M059J (cell line): ENCODE results near the gene PRKD1. TPM values are rescaled to one million over a fixed set of nuclear protein-coding genes. Genes with fewer than 3 reads are reported as not detected.

Experiments used
- DNase-seq: peaks from one replicate; pipeline ENCODE4 v3.0.0-alpha.2; 2012; ENCODE audit warnings: low read depth
- total RNA-seq: library from RNA; depleted of rRNA; stranded (reverse); fragments of >200 nt; shearing (Covaris generic); gene quantifications from 2 replicates; pipeline ENCODE4 v1.2.3, GENCODE V29; 2014

PRKD1 gene
- total RNA-seq, 1 experiment from 2014 or later = 5.8 TPM

DNA sequence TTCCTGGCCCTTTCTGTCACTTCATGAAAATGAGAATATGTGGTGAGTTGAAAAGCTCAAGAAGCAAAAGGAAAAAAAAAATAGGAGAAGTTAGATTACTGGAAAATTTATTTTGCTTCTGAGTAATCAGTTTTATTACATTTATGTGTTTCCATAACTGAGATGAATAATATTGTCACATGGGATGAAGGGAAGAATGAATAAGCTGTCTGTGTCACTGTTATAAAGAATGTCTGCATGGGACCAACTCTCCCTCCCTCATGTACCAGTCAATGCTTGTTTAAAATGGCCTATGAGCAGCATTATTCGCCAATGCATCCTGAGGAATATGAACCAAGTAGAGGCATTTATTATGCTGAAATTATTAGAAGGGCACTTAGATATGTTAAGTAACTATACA, 246.3 kb downstream of the PRKD1 start:
- DNase-seq = peak; percentile 1

GRCh38 chr14:29674566-29675285, 252.9 kb downstream of the PRKD1 start:
- DNase-seq = no peak

DNA sequence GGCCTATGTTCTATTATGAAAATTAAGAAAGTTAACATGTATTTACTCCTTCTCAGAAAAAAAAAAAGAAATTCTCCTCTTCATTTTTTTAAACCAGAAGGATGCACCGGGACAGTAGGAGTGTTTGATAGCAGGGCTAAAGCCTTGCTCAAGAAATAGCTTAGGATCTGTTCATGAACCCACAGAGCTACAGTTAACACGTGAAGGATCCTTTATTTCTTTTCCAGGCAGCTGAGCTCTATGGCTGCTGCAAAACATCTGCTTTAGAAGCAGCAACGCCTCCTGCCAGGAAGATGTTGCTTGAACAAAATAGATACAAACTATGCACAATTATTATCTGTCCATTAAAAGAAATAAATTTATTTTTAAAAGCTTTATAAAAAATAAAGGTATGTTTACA, 254.8 kb downstream of the PRKD1 start:
- DNase-seq = no peak

- peak; percentile 27 for DNase-seq
Measured at GRCh38 chr14:29671034-29671433, 256.6 kb downstream of the PRKD1 start.

DNA sequence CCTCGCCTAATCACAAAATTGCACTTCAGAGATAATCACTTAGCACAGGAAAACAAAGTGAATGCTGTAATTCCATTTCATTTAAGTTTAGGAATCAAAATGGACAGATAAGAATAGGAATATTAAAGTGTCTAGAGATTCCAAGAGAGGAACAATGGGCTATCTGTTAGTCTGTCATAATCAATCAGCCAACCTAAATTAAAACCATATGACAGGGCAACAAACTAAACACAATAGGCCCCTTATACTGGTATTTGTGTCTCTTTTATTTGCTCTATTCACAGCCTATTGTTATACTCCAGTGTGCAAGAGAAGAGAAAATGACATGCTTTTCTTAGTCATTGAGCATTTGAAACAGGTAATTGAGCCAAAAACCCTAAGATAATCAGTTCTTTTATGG, 259.4 kb downstream of the PRKD1 start:
- no peak for DNase-seq

- DNase-seq = no peak
Measured at GRCh38 chr14:29664515-29664914, 263.1 kb downstream of the PRKD1 start.

GRCh38 chr14:29663281-29663801, 264.3 kb downstream of the PRKD1 start:
- DNase-seq = no peak

- peak; percentile 9 for DNase-seq
Measured at GRCh38 chr14:29654901-29655550, 272.6 kb downstream of the PRKD1 start.

GRCh38 chr14:29653303-29653702, 274.3 kb downstream of the PRKD1 start:
- DNase-seq = no peak

- no peak for DNase-seq
Measured at GRCh38 chr14:29652571-29652970, 275.1 kb downstream of the PRKD1 start.

DNA sequence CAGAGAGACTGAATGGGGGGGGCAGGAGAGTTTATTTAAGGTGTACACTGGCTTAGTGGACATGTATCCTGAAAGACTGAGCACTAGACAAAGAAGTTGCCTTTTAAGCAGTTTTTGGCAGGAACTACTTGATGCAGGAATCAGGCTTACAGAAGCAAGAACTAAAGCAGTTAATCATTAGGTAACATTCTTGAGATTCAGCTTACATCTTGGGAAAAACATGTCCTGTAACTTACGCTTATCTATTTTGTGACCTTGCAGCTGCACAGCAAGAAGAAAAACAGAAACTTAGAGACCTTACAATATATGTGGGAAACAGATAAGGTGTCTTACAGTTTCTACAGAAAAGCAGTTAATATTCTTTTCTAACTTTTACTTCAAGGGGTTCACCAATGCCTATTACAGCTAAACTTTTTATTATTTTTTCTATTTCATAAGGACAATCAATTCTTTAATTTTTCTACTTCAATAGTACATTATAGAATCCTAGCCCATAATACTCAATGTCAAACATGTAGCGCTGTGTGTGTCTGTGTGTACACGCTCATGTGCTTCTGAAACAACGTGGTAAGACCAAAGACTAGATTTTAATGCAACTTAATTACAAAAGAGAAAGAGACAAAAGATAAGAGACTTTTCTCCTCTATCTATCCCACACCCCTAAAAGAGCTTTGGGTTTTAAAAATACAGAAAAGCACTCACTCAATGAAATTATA, 276.9 kb downstream of the PRKD1 start:
- DNase-seq = no peak

DNA sequence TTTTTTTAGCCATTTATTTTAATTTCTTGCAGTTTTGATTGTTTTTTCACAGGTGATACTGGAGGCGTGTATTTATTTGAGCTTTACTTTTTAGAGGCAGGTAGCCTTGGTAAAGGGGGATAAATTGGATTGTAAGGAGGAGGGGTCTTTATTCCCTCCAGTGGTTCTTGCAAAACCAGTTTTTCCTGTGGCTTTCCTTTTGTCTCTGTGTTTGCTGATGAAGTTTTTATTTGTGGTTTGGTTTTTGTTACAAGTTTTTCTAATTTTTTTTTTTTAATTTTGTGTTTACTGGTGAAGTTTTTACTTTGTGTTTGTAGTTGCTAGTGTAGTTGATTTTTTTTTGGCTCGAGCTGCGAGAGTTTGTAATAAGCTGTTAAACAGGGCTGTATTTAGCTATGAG, 278.5 kb downstream of the PRKD1 start:
- DNase-seq = no peak

- peak; percentile 11 for DNase-seq
Measured at GRCh38 chr14:29648045-29648444, 279.6 kb downstream of the PRKD1 start.

GRCh38 chr14:29645117-29645516, 282.5 kb downstream of the PRKD1 start:
- DNase-seq = no peak

- peak; percentile 38 for DNase-seq
Measured at GRCh38 chr14:29643433-29644211, 284.0 kb downstream of the PRKD1 start.

DNA sequence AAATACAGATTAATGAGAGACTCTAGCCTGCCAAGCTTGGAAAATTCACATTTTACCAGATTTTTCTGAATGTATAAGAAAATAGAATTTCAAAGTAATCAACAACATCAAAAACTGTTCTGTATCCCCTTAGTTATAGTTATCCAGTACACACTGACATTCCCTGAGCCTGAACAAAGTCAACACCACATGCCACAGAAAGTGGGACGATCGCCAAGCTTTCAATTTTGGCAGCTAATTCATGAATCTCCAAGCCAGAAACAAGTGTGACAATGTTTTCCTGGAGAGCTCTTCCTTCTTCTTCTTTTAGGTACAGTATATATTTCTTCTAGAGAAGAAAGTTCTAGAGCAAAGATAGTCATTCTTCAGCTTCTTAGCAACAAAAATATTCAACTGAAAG, 290.2 kb downstream of the PRKD1 start:
- DNase-seq = peak; percentile 82

- no peak for DNase-seq
Measured at GRCh38 chr14:29636870-29637269, 290.8 kb downstream of the PRKD1 start.

DNA sequence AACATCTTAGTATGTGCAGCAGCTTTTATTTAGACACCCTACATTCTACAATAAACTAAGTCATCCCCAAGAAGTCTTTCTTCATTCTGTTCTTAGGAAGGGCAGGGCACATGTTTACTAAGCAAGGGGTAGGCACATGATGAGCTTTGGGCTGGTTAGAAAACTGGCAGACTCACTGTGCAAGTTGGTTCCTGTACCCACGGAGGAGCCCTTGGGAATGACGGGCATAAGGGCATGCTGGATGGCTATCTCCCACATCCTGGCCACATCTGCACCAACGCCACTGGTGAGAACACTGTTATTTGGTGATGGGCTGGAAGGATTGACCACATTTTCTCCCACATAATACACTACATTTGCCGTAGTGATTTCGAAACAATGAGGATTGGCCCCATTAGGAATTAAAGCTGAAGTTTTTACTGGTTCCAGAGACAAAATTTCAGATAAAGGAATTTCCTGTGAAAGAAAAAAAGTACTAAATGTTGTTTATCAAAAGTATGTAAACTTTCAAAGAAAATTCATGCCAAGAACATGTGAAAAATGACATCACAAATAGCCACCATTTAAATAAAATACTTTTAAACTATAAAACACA, 297.0 kb downstream of the PRKD1 start:
- no peak for DNase-seq

DNA sequence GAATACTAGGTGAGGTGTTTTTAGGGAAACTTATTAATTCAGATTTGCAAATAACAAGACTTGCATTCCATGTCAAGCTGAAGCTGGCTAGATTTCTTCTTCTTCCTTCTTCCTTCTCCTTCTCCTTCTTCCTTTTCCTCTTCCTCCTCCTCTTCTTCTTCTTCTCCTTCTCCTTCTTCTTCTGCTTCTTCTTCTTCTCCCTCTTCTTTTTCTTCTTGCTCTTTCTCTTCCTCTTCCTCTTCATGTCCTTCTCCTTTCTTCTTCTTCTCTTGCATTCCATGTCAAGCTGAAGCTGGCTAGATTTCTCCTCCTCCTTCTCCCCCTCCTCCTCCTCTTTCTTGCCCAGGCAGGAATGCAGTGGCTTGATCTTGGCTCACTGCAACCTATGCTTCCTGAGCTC, 297.8 kb downstream of the PRKD1 start:
- no peak for DNase-seq

DNA sequence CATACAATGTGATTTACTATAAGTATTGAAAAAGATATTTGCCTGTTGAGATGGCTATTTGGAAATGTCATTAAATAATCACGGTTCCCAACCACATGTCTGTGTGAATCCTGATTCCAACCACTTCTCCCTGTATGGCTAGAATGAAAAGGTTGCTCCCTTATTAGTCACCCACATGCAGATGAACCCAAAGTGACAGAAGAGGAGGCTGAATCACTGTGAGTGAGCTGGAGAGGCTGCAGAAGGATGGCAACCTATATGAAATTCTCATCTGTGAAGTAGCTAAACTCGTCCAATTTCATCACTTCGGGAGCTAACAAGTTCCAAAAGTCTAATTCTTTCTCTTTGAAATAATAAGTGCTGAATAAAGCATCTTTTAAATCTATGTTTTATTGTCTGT, 300.5 kb downstream of the PRKD1 start:
- peak; percentile 15 for DNase-seq

DNA sequence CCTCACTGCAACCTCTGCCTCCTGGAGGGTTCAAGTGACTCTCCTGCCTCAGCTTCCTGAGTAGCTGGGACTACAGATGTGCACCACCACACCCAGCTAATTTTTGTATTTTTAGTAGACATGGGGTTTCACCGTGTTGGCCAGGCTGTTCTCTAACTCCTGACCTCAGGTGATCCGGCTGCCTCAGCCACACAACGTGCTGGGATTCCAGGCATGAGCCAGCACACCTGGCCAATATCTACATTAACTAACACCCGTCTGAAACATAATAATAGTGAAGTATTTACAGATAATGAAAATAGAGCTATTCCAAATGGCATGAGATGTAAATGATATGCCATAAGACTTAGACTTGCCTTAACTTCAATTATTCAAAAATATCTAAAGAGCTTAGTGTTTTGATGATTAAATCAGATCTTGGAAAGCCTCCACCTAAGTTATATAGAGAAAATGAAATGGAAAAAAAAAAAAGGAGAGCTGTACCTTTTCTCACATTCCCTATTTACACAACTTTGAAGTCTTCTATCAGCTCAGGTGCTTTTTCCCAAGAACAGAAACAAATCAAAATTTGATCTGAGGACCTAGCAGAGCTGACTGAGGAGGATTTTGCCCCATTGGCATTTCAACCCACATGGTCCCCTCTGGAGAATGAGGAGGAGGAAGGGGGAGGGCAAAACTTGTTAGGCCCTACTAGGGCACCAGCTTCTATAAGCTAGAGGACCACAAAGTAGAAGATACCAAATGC, 309.2 kb downstream of the PRKD1 start:
- no peak for DNase-seq
